Neural cell (in vitro differentiated cells): ENCODE measurements around the gene RETN. TPM values are rescaled to one million over a fixed set of nuclear protein-coding genes. Genes with fewer than 3 reads are reported as not detected.

ENCODE experiments used
- H2AFZ ChIP-seq: fragments of 200-600, 300-800 bp; sonication (generic), shearing (Covaris generic); 2 replicates; pipeline ENCODE4 v1.6.0; 2014; ENCODE audit warnings: low read depth, mild to moderate bottlenecking, antibody characterized with exemption, low read length, moderate library complexity
- H3F3A ChIP-seq: fragments of 200-600 bp; shearing (Covaris generic); 2 replicates; pipeline ENCODE4 v1.6.1; 2016; ENCODE audit warnings: mild to moderate bottlenecking, moderate library complexity, mixed read lengths, antibody characterized with exemption, low read length; ENCODE audit not compliant: insufficient read depth, poor library complexity, severe bottlenecking
- H3K27ac ChIP-seq: fragments of 200-600, 300-800 bp; sonication (generic), shearing (Covaris generic); 2 replicates; pipeline ENCODE4 v1.5.1; 2014; ENCODE audit warnings: mild to moderate bottlenecking, low read length, moderate library complexity
- H3K27me3 ChIP-seq: fragments of 300-800, 200-600 bp; sonication (generic), shearing (Covaris generic); 2 replicates; pipeline ENCODE4 v1.6.0; 2014; ENCODE audit warnings: mild to moderate bottlenecking, low read depth, low read length, moderate library complexity; ENCODE audit not compliant: insufficient read depth
- H3K36me3 ChIP-seq: fragments of 300-800, 200-600 bp; sonication (generic), shearing (Covaris generic); 2 replicates; pipeline ENCODE4 v1.5.1; 2014; ENCODE audit warnings: mild to moderate bottlenecking, antibody characterized with exemption, low read length, moderate library complexity; ENCODE audit not compliant: insufficient read depth
- H3K4me2 ChIP-seq: fragments of 300-800, 200-600 bp; sonication (generic), shearing (Covaris generic); 2 replicates; pipeline ENCODE4 v1.6.0; 2014; ENCODE audit warnings: mild to moderate bottlenecking, low read length
- H3K4me3 ChIP-seq: fragments of 300-800, 200-600 bp; sonication (generic), shearing (Covaris generic); 2 replicates; pipeline ENCODE4 v1.5.1; 2014; ENCODE audit warnings: mild to moderate bottlenecking, low read length, moderate library complexity
- H3K79me2 ChIP-seq: fragments of 200-600 bp; shearing (Covaris generic); replicated peaks from 2 replicates; pipeline ENCODE4 v1.6.0; 2014; ENCODE audit warnings: mild to moderate bottlenecking, low read length, moderate library complexity; ENCODE audit not compliant: insufficient read depth
- H3K9ac ChIP-seq: fragments of 300-800, 200-600 bp; sonication (generic), shearing (Covaris generic); 2 replicates; pipeline ENCODE4 v1.6.1; 2016; ENCODE audit warnings: mild to moderate bottlenecking, low read length, mixed read lengths
- H3K9me2 ChIP-seq: fragments of 200-600 bp; shearing (Covaris generic); 2 replicates; pipeline ENCODE4 v1.6.1; 2016; ENCODE audit warnings: mild to moderate bottlenecking, low read length, mixed read lengths; ENCODE audit not compliant: insufficient read depth
- H3K9me3 ChIP-seq: fragments of 200-600, 300-800 bp; sonication (generic), shearing (Covaris generic); 2 replicates; pipeline ENCODE4 v1.6.1; 2016; ENCODE audit warnings: mild to moderate bottlenecking, mixed run types, low read length, moderate library complexity, mixed read lengths
- H4K20me1 ChIP-seq: fragments of 200-600 bp; shearing (Covaris generic); 2 replicates; pipeline ENCODE4 v1.6.1; 2016; ENCODE audit warnings: mild to moderate bottlenecking, mixed run types; ENCODE audit not compliant: insufficient read depth
- EP300 ChIP-seq: fragments of 450-650 bp; conservative IDR thresholded peaks from 2 replicates; pipeline ENCODE4 v1.6.1; 2014; ENCODE audit warnings: antibody characterized with exemption, mild to moderate bottlenecking, moderate library complexity; ENCODE audit not compliant: poor library complexity, severe bottlenecking
- EZH2 ChIP-seq: fragments of 200-600, 300-800 bp; shearing (Covaris generic), sonication (generic); IDR thresholded peaks from 2 replicates; pipeline ENCODE4 v1.6.1; 2014; ENCODE audit warnings: antibody characterized with exemption, low read length, borderline replicate concordance, mild to moderate bottlenecking; ENCODE audit not compliant: insufficient read depth, poor library complexity, severe bottlenecking
- MXI1 ChIP-seq: fragments of 450-650 bp; conservative IDR thresholded peaks from 2 replicates; pipeline ENCODE4 v1.6.1; 2014; ENCODE audit warnings: antibody characterized with exemption, mild to moderate bottlenecking; ENCODE audit not compliant: poor library complexity, severe bottlenecking
- POLR2AphosphoS5 ChIP-seq: IDR thresholded peaks from 2 replicates; pipeline ENCODE4 v1.6.1; 2012
- RAD21 ChIP-seq: fragments of 450-650 bp; conservative IDR thresholded peaks from 2 replicates; pipeline ENCODE4 v1.6.1; 2014; ENCODE audit warnings: antibody characterized with exemption, mild to moderate bottlenecking, moderate library complexity
- SMC3 ChIP-seq: fragments of 450-650 bp; conservative IDR thresholded peaks from 2 replicates; pipeline ENCODE4 v1.6.1; 2014; ENCODE audit warnings: antibody characterized with exemption, mild to moderate bottlenecking, moderate library complexity; ENCODE audit not compliant: poor library complexity
- TAF1 ChIP-seq: IDR thresholded peaks from 2 replicates; pipeline ENCODE4 v1.6.1; 2012; ENCODE audit warnings: low read depth
- polyA plus RNA-seq: library from polyadenylated mRNA; depleted of rRNA; stranded (reverse); fragments of >200 nt; gene quantifications from 2 replicates; pipeline ENCODE4 v1.2.3, GENCODE V29; 2014
- TF ChIP-seq, protein P1 (sequence below): fragments of 450-650 bp; IDR thresholded peaks from 2 replicates; pipeline ENCODE4 v1.5.1; 2014; ENCODE audit warnings: antibody characterized with exemption, mild to moderate bottlenecking, moderate library complexity; ENCODE audit not compliant: poor library complexity, severe bottlenecking
- TF ChIP-seq, protein P2 (sequence below): IDR thresholded peaks from 2 replicates; pipeline ENCODE4 v1.6.1; 2012; ENCODE audit warnings: borderline replicate concordance

The RETN gene
- polyA plus RNA-seq, 1 donor from 2014 or later = not detected

DNA sequence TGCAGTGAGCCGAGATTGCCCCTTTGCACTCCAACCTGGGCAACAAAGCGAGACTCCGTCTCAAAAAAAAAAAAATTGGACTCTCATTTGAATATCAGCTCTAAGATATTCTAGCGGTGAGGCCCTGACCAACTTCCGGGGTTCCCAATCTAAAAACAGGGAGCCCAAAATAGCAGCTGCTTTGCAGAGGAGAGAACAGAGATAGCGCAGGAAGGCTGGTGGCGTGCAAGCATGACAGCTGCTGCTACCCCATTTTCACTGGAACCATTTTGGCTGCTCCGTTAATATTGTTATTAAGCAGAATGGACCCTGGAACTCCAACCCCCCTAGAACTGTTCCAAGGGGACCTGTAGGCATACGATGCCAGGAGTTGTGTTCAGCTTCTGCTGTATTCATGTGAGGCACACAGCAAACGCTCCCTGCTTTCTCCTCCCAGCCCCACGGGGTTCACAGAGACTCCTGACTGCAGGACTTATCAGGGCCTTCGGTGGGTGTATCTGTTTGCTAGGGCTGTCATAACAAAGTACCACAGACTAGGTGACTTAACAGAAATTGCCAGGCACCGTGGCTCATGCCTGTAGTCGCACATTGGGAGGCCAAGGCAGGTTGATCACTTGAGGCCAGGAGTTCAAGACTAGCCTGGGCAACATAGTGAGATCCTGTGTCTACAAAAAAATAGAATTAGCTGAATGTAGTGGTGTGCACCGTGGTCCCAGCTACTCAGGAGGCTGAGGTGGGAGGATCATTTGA lies 20.4 kb upstream of the RETN start:
- no peak overlapping the region for H3K27ac ChIP-seq
- no peak overlapping the region for H2AFZ ChIP-seq
- peaks cover 3% of the 10 kb centered on the region for H3K27me3 ChIP-seq
- no peaks in the 10 kb centered on the region for H3F3A ChIP-seq
- no peaks in the 10 kb centered on the region for H3K36me3 ChIP-seq
- no peaks in the 10 kb centered on the region for H3K79me2 ChIP-seq
- H3K9ac ChIP-seq = no peak overlapping the region
- no peaks in the 10 kb centered on the region for H3K9me2 ChIP-seq
- no peak overlapping the region for H3K4me3 ChIP-seq
- TF ChIP-seq SMC3 (no peak), RAD21 (no peak), POLR2AphosphoS5 (no peak), MXI1 (no peak), TAF1 (no peak), EZH2 (no peak), EP300 (no peak)
- TF ChIP-seq, protein P1, sequence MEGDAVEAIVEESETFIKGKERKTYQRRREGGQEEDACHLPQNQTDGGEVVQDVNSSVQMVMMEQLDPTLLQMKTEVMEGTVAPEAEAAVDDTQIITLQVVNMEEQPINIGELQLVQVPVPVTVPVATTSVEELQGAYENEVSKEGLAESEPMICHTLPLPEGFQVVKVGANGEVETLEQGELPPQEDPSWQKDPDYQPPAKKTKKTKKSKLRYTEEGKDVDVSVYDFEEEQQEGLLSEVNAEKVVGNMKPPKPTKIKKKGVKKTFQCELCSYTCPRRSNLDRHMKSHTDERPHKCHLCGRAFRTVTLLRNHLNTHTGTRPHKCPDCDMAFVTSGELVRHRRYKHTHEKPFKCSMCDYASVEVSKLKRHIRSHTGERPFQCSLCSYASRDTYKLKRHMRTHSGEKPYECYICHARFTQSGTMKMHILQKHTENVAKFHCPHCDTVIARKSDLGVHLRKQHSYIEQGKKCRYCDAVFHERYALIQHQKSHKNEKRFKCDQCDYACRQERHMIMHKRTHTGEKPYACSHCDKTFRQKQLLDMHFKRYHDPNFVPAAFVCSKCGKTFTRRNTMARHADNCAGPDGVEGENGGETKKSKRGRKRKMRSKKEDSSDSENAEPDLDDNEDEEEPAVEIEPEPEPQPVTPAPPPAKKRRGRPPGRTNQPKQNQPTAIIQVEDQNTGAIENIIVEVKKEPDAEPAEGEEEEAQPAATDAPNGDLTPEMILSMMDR = no peak
- no peaks in the 10 kb centered on the region for H3K9me3 ChIP-seq
- no peak overlapping the region for H3K4me2 ChIP-seq
- H4K20me1 ChIP-seq = no peaks in the 10 kb centered on the region

DNA sequence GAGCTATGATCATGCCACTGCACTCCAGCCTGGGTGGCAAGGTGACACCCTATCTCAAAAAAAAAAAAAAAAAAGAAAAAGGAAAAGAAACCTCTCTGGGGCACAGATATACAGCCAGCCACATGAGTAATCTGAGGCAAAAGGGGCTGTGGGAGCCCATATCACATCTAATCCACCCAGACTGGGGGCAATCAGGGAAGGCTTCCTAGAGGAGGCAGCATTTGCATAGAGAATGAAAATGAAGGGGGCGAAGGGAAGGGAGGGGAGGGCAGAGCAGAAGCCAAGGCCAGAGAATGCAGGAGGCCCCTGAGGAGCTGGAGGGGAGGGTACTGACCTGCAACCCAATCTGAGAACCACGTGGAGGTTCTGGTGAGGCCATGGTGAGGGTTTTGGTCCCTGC lies 18.7 kb upstream of the RETN start:
- Histone ChIP-seq H3K4me3 (no peak overlapping the region), H3K79me2 (no peaks in the 10 kb centered on the region)
- TF ChIP-seq EZH2 = no peak
- no peak for TF ChIP-seq POLR2AphosphoS5
- TF ChIP-seq TAF1 = no peak
- no peak for TF ChIP-seq RAD21
- no peak for TF ChIP-seq SMC3
- TF ChIP-seq MXI1 = no peak
- TF ChIP-seq, protein P2, sequence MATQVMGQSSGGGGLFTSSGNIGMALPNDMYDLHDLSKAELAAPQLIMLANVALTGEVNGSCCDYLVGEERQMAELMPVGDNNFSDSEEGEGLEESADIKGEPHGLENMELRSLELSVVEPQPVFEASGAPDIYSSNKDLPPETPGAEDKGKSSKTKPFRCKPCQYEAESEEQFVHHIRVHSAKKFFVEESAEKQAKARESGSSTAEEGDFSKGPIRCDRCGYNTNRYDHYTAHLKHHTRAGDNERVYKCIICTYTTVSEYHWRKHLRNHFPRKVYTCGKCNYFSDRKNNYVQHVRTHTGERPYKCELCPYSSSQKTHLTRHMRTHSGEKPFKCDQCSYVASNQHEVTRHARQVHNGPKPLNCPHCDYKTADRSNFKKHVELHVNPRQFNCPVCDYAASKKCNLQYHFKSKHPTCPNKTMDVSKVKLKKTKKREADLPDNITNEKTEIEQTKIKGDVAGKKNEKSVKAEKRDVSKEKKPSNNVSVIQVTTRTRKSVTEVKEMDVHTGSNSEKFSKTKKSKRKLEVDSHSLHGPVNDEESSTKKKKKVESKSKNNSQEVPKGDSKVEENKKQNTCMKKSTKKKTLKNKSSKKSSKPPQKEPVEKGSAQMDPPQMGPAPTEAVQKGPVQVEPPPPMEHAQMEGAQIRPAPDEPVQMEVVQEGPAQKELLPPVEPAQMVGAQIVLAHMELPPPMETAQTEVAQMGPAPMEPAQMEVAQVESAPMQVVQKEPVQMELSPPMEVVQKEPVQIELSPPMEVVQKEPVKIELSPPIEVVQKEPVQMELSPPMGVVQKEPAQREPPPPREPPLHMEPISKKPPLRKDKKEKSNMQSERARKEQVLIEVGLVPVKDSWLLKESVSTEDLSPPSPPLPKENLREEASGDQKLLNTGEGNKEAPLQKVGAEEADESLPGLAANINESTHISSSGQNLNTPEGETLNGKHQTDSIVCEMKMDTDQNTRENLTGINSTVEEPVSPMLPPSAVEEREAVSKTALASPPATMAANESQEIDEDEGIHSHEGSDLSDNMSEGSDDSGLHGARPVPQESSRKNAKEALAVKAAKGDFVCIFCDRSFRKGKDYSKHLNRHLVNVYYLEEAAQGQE = no peak
- no peak for TF ChIP-seq EP300
- TF ChIP-seq, protein P1 = no peak

More for the DNA sequence above, 18.7 kb upstream of the RETN start:
- no peaks in the 10 kb centered on the region for H3K9me2 ChIP-seq
- H3K36me3 ChIP-seq = no peaks in the 10 kb centered on the region
- H3K4me2 ChIP-seq = no peak overlapping the region
- H3K9me3 ChIP-seq = no peaks in the 10 kb centered on the region
- H3K27ac ChIP-seq = no peak overlapping the region
- H3F3A ChIP-seq = no peaks in the 10 kb centered on the region
- H3K27me3 ChIP-seq = peaks cover 3% of the 10 kb centered on the region
- no peak overlapping the region for H2AFZ ChIP-seq
- no peak overlapping the region for H3K9ac ChIP-seq
- no peaks in the 10 kb centered on the region for H4K20me1 ChIP-seq
